Esophagus muscularis mucosa (tissue), 3 donors: ENCODE results near the gene MZB1.

Experiments used
- CTCF ChIP-seq, 3 experiments: fragments of 200-600 bp in 2 of 3; fragments of 450-650 bp in 1 of 3; sonication (generic) in 2 of 3; IDR thresholded peaks; one replicate each; pipeline ENCODE4 v1.5.1; 2017 to 2019; ENCODE audit warnings: antibody characterized with exemption in 3 of 3, mild to moderate bottlenecking in 2 of 3, moderate library complexity in 1 of 3
- POLR2AphosphoS5 ChIP-seq, 2 donors: sonication (generic); formaldehyde crosslinking; IDR thresholded peaks; one replicate each; pipeline ENCODE4 v1.6.1; 2017; ENCODE audit warnings: antibody characterized with exemption in 2 of 2

GRCh38 chr5:139374909-139375308 is 14.8 kb downstream of the MZB1 start:
- TF ChIP-seq POLR2AphosphoS5 (IDR thresholded peaks at IDR 0.05), result no peak
- no peak for TF ChIP-seq CTCF (IDR thresholded peaks at IDR 0.05)
